WTC11 (cell line): Measurements from ENCODE around the gene PPP1R3C. TPM values are rescaled to one million over a fixed set of nuclear protein-coding genes. Genes with fewer than 3 reads are reported as not detected.

Experiments
- ATAC-seq: fragments of 200-7000 bp; cut with Tn5 transposase; 2 replicates; pipeline ENCODE4 v1.10.0; 2021; ENCODE audit warnings: mild to moderate bottlenecking, moderate library complexity
- CTCF ChIA-PET: fragments of 300-600 bp; sonication (Branson Sonifier 250); formaldehyde crosslinking; loops from one replicate; lab custom pipeline; 2021; ENCODE audit warnings: antibody characterized with exemption; lab: Charles Lee
- POLR2A ChIA-PET: fragments of 350-600 bp; sonication (Branson Sonifier 250); formaldehyde crosslinking; loops from one replicate; lab custom pipeline; 2021; ENCODE audit warnings: antibody characterized with exemption; lab: Charles Lee
- DNase-seq: peaks from one replicate; pipeline ENCODE4 v3.0.0; 2021; ENCODE audit warnings: low spot score
- H3K27ac Mint-ChIP-seq: 2 replicates; pipeline ENCODE4 v1.8.0; 2021; ENCODE audit warnings: mixed read lengths
- H3K27me3 Mint-ChIP-seq: 2 replicates; pipeline ENCODE4 v1.8.0; 2021; ENCODE audit warnings: low read depth, mild to moderate bottlenecking, moderate library complexity, mixed read lengths
- H3K36me3 Mint-ChIP-seq: 2 replicates; pipeline ENCODE4 v1.8.0; 2021; ENCODE audit warnings: mixed read lengths
- H3K4me1 Mint-ChIP-seq: 2 replicates; pipeline ENCODE4 v1.8.0; 2022; ENCODE audit warnings: mixed read lengths
- H3K4me3 Mint-ChIP-seq: 2 replicates; pipeline ENCODE4 v1.8.0; 2021; ENCODE audit warnings: mild to moderate bottlenecking, moderate library complexity, mixed read lengths
- H3K9me3 Mint-ChIP-seq: 2 replicates; pipeline ENCODE4 v1.8.0; 2021; ENCODE audit warnings: mixed read lengths
- AFF4 ChIP-seq: sonication (generic); formaldehyde crosslinking; IDR thresholded peaks from 2 replicates; pipeline ENCODE4 v1.8.1; 2023; ENCODE audit warnings: mild to moderate bottlenecking, missing genetic modification reagents, borderline replicate concordance
- CBFB ChIP-seq: sonication (generic); formaldehyde crosslinking; IDR thresholded peaks from 2 replicates; pipeline ENCODE4 v1.8.1; 2022; ENCODE audit warnings: mild to moderate bottlenecking, low read depth, missing genetic modification reagents
- CDX4 ChIP-seq: fragments of 250-450 bp; sonication (Bioruptor Pico); IDR thresholded peaks from 2 replicates; pipeline ENCODE4 v1.9.0; 2021; ENCODE audit warnings: moderate library complexity, mild to moderate bottlenecking, inconsistent platforms, borderline replicate concordance
- CTCF ChIP-seq: fragments of 200-600 bp; IDR thresholded peaks from 2 replicates; pipeline ENCODE4 v1.8.0; 2022; ENCODE audit warnings: antibody characterized with exemption
- ERG ChIP-seq: fragments of 250-450 bp; sonication (Bioruptor Pico); IDR thresholded peaks from 2 replicates; pipeline ENCODE4 v1.8.0; 2021; ENCODE audit warnings: mild to moderate bottlenecking
- NFATC4 ChIP-seq: fragments of 250-450 bp; sonication (Bioruptor Pico); IDR thresholded peaks from 2 replicates; pipeline ENCODE4 v1.9.0; 2021; ENCODE audit warnings: mild to moderate bottlenecking
- OVOL2 ChIP-seq: fragments of 250-450 bp; sonication (Bioruptor Pico); IDR thresholded peaks from 2 replicates; pipeline ENCODE4 v1.9.0; 2021; ENCODE audit warnings: mild to moderate bottlenecking, borderline replicate concordance
- SP1 ChIP-seq: sonication (generic); formaldehyde crosslinking; conservative IDR thresholded peaks from 2 replicates; pipeline ENCODE4 v1.8.1; 2022; ENCODE audit warnings: missing genetic modification reagents
- TP53 ChIP-seq: sonication (generic); formaldehyde crosslinking; IDR thresholded peaks from 2 replicates; pipeline ENCODE4 v1.8.1; 2023; ENCODE audit warnings: mild to moderate bottlenecking, missing genetic modification reagents
- USF1 ChIP-seq: sonication (generic); formaldehyde crosslinking; IDR thresholded peaks from 2 replicates; pipeline ENCODE4 v1.8.0; 2022; ENCODE audit warnings: mild to moderate bottlenecking, missing genetic modification reagents
- ZBTB21 ChIP-seq: sonication (generic); formaldehyde crosslinking; IDR thresholded peaks from 2 replicates; pipeline ENCODE4 v1.8.1; 2023; ENCODE audit warnings: mild to moderate bottlenecking, missing genetic modification reagents, borderline replicate concordance
- ZBTB43 ChIP-seq: sonication (generic); formaldehyde crosslinking; IDR thresholded peaks from 2 replicates; pipeline ENCODE4 v1.8.1; 2023; ENCODE audit warnings: mild to moderate bottlenecking, missing genetic modification reagents
- ZMAT4 ChIP-seq: fragments of 250-450 bp; sonication (Bioruptor Pico); IDR thresholded peaks from 2 replicates; pipeline ENCODE4 v1.9.0; 2021; ENCODE audit warnings: mild to moderate bottlenecking
- ZNF232 ChIP-seq: sonication (generic); formaldehyde crosslinking; IDR thresholded peaks from 2 replicates; pipeline ENCODE4 v1.8.0; 2022; ENCODE audit warnings: mild to moderate bottlenecking, missing genetic modification reagents
- ZNF317 ChIP-seq: sonication (generic); formaldehyde crosslinking; IDR thresholded peaks from 2 replicates; pipeline ENCODE4 v1.8.1; 2023; ENCODE audit warnings: low read depth, mild to moderate bottlenecking, moderate library complexity, missing genetic modification reagents, borderline replicate concordance
- ZNF425 ChIP-seq: fragments of 250-450 bp; sonication (Bioruptor Pico); conservative IDR thresholded peaks from 2 replicates; pipeline ENCODE4 v1.9.0; 2021; ENCODE audit warnings: mild to moderate bottlenecking
- total RNA-seq: library from RNA; stranded (reverse); gene quantifications from 3 replicates; pipeline ENCODE4 v1.2.3, GENCODE V29; 2021
- TF ChIP-seq, protein P1 (sequence below): sonication (generic); formaldehyde crosslinking; IDR thresholded peaks from 2 replicates; pipeline ENCODE4 v1.8.1; 2022; ENCODE audit warnings: mild to moderate bottlenecking, moderate library complexity, missing genetic modification reagents

Gene PPP1R3C
- total RNA-seq, 1 experiment from 2014 or later, result 1.5 TPM

GRCh38 chr10:91680487-91680886 lies 47.6 kb upstream of the PPP1R3C start (continued):
- no peak for TF ChIP-seq ZMAT4 (CRISPR knock-in tag)

DNA sequence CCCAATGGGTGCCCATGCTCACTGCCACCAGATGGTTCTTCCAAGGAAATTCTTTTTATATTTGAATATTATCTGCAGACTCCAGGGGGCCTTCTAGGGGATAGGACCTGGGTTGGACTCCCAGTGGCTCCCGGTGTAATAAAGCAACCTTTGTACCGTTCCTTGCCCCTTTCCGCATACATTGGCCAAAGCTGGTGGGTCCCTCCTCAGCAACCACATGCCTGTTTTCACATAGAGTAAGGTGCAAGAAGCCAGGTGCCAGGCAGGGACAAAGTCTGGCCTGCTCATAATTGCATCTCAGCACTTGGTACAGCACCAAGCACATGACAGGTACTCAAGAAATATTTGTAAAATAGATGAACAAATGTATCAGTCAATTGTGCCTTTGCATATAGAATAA lies 46.4 kb upstream of the PPP1R3C start:
- Mint-ChIP-seq H3K27ac (no peak overlapping the region), H3K4me3 (no peak overlapping the region), H3K36me3 (no peaks in the 10 kb centered on the region), H3K4me1 (peaks cover 11% of the 10 kb centered on the region), H3K9me3 (no peaks in the 10 kb centered on the region), H3K27me3 (no peaks in the 10 kb centered on the region)
- ATAC-seq, result no peak
- POLR2A ChIA-PET, result no interaction called here
- DNase-seq, result no peak
- CTCF ChIA-PET, result interaction anchor here (1.0 kb wide), 1 partner anchor 234 kb away, joined by 3 read pairs; no protein-coding TSS in a partner anchor
- TF ChIP-seq CBFB (CRISPR knock-in tag), result no peak
- TF ChIP-seq CDX4 (CRISPR knock-in tag), result no peak
- TF ChIP-seq OVOL2, result no peak
- TF ChIP-seq AFF4 (CRISPR knock-in tag), result no peak
- TF ChIP-seq, protein P1, sequence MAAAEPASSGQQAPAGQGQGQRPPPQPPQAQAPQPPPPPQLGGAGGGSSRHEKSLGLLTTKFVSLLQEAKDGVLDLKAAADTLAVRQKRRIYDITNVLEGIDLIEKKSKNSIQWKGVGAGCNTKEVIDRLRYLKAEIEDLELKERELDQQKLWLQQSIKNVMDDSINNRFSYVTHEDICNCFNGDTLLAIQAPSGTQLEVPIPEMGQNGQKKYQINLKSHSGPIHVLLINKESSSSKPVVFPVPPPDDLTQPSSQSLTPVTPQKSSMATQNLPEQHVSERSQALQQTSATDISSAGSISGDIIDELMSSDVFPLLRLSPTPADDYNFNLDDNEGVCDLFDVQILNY (CRISPR knock-in tag), result no peak
- no peak for TF ChIP-seq TP53 (CRISPR knock-in tag)
- TF ChIP-seq ZNF232, result no peak
- no peak for TF ChIP-seq CTCF
- no peak for TF ChIP-seq ERG
- TF ChIP-seq NFATC4 (CRISPR knock-in tag), result no peak
- no peak for TF ChIP-seq ZNF317

GRCh38 chr10:91677911-91678310 lies 45.0 kb upstream of the PPP1R3C start:
- ChIA-PET CTCF (no interaction called here), POLR2A (no interaction called here)
- DNase-seq (no peak), ATAC-seq (no peak)
- peaks cover 3% of the 10 kb centered on the region; the same call in 1 of the 2 replicates for H3K4me1 Mint-ChIP-seq
- H3K4me3 Mint-ChIP-seq, result no peak overlapping the region
- no peaks in the 10 kb centered on the region for H3K36me3 Mint-ChIP-seq
- H3K9me3 Mint-ChIP-seq, result no peaks in the 10 kb centered on the region
- no peak overlapping the region for H3K27ac Mint-ChIP-seq
- no peaks in the 10 kb centered on the region for H3K27me3 Mint-ChIP-seq
- TF ChIP-seq ZNF425 (CRISPR knock-in tag), result no peak
- TF ChIP-seq ZBTB43 (CRISPR knock-in tag), result no peak
- no peak for TF ChIP-seq ZBTB21 (CRISPR knock-in tag)
- no peak for TF ChIP-seq USF1 (CRISPR knock-in tag)
- TF ChIP-seq SP1 (CRISPR knock-in tag), result no peak
